Ectodermal cell (in vitro differentiated cells): ENCODE results near the gene GABARAPL2.
"Not testable (repeated sequence)": the region's sequence is repeated elsewhere in the genome, so short reads cannot be mapped to it uniquely, and the experiment has no call there.

Source experiments
- H3K27ac ChIP-seq: 2 replicates; pipeline ENCODE4 v1.7.0; 2013; ENCODE audit warnings: mild to moderate bottlenecking, low read depth, low read length; ENCODE audit not compliant: insufficient read depth, poor library complexity, severe bottlenecking
- H3K27me3 ChIP-seq: 2 replicates; pipeline ENCODE4 v1.7.0; 2013; ENCODE audit warnings: mild to moderate bottlenecking, low read length; ENCODE audit not compliant: insufficient read depth, control insufficient read depth, poor library complexity, severe bottlenecking
- H3K36me3 ChIP-seq: one replicate; pipeline ENCODE4 v1.7.0; 2013; ENCODE audit warnings: low read length; ENCODE audit not compliant: control insufficient read depth, insufficient read depth
- H3K4me1 ChIP-seq: one replicate; pipeline ENCODE4 v1.7.0; 2013; ENCODE audit warnings: low read length; ENCODE audit not compliant: control insufficient read depth, insufficient read depth
- H3K4me3 ChIP-seq: 2 replicates; pipeline ENCODE4 v1.7.0; 2013; ENCODE audit warnings: low read depth, low read length, control low read depth; ENCODE audit not compliant: insufficient read depth
- H3K9me3 ChIP-seq: 2 replicates; pipeline ENCODE4 v1.7.0; 2013; ENCODE audit warnings: mild to moderate bottlenecking, low read length, moderate library complexity; ENCODE audit not compliant: control insufficient read depth
- WGBS, 2 experiments: methylation state at CpG; one replicate each; pipeline ENCODE4 v1.1.7; 2013; ENCODE audit warnings: missing lambda C conversion rate in 2 of 2; 5-methylcytosine and 5-hydroxymethylcytosine counted together

GABARAPL2 gene

DNA sequence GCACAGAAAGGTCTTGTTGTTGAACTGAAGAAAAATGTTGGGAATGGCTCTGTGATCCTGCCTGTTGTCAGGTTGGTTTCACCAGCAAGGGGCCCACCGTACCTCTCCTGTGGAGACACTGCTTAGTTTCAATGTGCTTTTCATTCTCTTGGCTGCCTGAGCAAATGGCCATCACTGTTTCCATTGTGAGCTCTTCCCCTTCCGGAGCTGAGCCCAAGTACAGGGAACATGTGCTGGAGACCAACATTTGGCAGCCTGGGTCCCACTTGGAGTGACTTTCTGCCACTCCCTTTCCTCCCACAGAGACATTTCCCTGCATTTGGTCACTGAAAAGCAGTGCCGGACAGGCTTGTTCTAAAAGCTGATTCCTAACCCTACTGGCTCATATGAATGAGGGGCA is 23.1 kb downstream of the GABARAPL2 start:
- Histone ChIP-seq H3K4me3 (no peak overlapping the region), H3K27me3 (no peaks in the 10 kb centered on the region), H3K27ac (no peak overlapping the region), H3K36me3 (no peaks in the 10 kb centered on the region), H3K9me3 (no peaks in the 10 kb centered on the region), H3K4me1 (no peaks in the 10 kb centered on the region)
- whole genome bisulfite sequencing, 2 experiments: 68 to 78% methylated on average over 3 of the region's 3 CpGs

DNA sequence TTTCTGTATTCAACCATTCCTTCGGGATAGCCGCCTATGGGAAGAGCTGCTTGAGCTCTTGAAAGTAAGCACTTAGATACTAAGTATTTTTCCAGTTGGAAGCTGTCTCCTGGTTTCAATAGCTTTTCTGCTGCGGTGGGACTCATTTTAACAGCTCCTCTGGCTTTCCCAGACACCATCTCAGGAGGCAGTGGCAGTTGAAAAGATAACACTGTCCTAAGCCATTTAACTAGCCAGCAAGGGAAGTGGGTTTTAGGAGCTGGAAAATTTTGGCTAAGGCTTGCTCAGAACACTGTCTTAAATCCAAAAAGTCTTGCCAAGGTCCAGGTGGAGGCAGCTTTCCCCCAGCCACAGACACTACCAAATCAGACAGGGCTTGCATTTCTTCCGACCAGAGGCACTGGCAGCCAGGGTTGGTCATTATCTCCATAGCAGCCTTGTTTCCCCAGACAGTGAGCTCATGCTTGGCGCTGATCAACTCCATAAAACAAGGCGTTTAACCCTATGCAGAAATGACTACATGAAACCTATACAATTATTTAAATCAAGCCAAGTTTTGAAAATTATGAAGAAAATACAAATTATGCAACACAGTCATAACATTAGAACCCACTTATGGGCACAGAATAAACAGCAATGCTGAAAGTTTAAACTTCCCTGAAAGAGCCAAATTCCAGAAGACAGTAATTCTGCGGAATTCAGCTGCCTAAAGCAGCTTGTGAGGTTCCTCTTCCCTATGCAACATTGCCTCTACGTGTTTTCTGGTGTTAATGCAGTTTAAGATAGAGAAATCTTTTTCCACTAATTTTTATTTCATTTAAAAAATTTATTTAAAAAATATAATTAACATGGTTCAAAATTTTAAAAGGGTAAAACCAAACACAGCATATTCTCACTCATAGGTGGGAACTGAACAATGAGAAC is 25.0 kb downstream of the GABARAPL2 start:
- H3K27me3 ChIP-seq: no peaks in the 10 kb centered on the region
- 83 to 84% methylated on average over 7 to 8 of the region's 8 CpGs for WGBS, 2 experiments
- H3K36me3 ChIP-seq: no peaks in the 10 kb centered on the region
- no peak overlapping the region for H3K27ac ChIP-seq
- H3K4me1 ChIP-seq: no peaks in the 10 kb centered on the region
- H3K4me3 ChIP-seq: no peak overlapping the region
- H3K9me3 ChIP-seq: no peaks in the 10 kb centered on the region

DNA sequence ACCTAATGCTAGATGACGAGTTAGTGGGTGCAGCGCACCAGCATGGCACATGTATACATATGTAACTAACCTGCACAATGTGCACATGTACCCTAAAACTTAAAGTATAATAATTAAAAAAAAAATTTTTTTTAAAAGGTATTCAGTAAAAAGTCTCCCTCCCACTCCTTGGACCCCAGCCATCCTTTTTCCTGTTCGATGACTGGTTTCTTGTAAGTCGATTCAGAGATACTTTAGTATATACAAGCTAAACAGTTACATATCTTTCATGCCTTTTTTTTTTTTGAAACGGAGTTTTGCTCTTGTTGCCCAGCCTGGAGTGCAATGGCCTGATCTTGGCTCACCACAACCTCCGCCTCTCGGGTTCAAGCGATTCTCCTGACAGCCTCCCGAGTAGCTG is 25.7 kb downstream of the GABARAPL2 start:
- not testable (repeated sequence) for H3K27ac ChIP-seq, H3K9me3 ChIP-seq, H3K4me3 ChIP-seq, H3K27me3 ChIP-seq, H3K4me1 ChIP-seq, H3K36me3 ChIP-seq
- 92 to 95% methylated on average over 7 of the region's 9 CpGs for WGBS, 2 experiments

DNA sequence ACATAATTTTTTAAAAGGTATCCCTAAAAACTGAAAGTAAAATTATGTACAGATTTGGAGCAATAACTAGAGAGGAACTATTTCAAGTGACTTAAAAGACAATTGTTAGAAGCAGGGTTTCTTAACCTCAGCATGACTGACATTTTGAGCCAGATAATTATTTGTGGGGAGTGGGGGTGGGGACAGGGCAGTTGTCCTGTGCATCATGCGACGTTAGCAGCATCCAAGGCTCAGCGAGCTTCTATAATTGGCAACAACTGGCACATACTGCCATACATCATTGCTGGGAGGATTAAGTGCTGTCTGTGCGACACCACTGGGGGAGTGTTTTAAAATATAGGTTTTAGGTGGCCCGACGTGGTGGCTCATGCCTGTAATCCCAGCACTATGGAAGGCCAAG is 27.1 kb downstream of the GABARAPL2 start:
- H3K27me3 ChIP-seq: no peaks in the 10 kb centered on the region
- H3K9me3 ChIP-seq: no peaks in the 10 kb centered on the region
- no peak overlapping the region for H3K4me3 ChIP-seq
- H3K36me3 ChIP-seq: peaks cover 6% of the 10 kb centered on the region
- no peaks in the 10 kb centered on the region for H3K4me1 ChIP-seq
- WGBS, 2 experiments: 92 to 94% methylated on average over 6 of the region's 6 CpGs
- no peak overlapping the region for H3K27ac ChIP-seq

DNA sequence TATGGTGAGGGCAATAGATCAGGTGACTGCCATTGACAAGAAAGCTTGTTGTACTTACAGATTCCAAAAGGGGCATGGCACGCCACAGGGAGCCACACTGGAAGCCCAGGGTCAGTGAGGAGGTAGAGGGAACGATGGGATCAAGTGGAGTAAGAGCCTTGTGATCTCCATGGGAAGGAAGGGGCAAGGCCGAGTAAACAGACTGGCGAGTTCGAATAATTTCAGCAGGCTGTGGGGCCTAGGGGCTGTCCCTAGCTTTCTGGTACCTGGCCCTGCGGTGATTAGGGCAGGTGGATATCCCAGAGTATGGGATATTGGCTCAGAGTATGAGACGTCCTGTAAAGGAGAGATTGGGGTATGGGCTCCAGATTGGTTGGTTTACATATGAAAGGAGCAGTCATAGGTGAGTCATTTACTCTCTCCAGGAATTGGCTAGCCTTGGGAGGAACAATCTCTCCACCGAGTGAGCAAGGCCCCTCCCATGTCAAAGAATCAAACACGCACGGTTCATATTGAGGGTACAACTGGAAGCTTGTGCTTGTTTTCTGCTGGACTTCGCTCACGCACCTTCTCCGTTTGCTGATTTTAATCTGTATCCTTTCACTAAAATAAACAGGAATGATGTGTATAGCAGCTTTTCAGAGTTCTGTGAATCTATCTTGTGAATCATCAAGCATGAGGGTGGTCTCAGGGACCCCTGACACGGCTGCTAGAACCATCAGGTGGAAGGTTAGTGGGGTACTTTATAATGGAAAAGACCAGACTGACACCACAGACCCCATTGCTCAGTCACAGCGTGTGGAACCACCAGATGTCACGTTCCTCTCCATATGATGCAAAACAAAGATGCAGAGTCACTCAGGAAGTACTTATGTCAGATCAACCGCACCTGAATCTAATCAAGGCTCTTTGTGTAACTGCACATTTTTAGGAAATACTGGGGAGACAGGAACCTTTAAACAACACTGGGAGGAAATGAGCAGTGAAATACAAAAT is 27.9 kb downstream of the GABARAPL2 start:
- Histone ChIP-seq H3K36me3 (peaks cover 6% of the 10 kb centered on the region), H3K27me3 (no peaks in the 10 kb centered on the region), H3K9me3 (no peaks in the 10 kb centered on the region), H3K27ac (no peak overlapping the region), H3K4me3 (no peak overlapping the region), H3K4me1 (no peaks in the 10 kb centered on the region)
- WGBS, 2 experiments: 64 to 66% methylated on average over 16 to 17 of the region's 17 CpGs

DNA sequence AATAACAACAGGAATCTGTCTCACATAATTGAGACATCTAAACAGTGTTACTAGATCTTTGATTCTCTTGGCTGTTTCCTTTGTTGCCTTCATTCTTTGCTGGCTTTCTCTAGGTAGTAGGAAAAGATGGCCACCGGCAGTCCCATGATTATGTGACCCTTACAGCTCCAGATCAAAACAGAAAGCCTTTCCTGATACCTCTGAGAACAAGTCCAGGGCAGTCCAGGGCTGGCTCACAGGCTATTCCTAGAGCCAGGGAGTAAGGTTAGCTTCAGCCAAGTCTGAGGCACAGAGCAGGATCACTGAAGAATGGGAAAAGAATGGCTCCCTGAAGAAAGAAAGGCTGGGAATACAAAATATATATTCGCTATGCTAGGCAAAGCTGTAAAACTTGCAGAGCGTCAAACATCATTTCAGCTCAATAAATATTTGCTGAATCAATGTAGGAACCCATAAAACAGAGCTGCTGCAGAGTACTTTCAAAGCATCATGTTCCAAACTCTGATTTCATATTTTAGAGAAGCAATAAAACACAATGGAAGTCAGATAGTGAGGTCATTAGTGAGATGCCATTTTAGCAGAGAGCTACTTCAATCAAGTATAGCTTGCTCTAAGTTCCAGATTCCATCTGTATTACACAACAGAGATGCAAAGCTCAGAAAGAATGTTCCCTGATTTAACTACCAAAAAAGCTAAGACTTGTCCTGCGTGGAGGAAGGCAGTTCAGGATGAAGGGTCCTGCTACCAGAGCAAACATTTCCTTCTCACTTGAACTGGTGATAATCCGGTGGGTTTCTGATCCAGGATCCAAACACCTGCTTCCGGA is 33.5 kb downstream of the GABARAPL2 start:
- Histone ChIP-seq H3K27me3 (no peaks in the 10 kb centered on the region), H3K9me3 (no peaks in the 10 kb centered on the region), H3K4me1 (no peaks in the 10 kb centered on the region), H3K36me3 (peaks cover 31% of the 10 kb centered on the region), H3K27ac (no peak overlapping the region), H3K4me3 (no peak overlapping the region)
- WGBS, 2 experiments: 91 to 96% methylated on average over 6 of the region's 6 CpGs

DNA sequence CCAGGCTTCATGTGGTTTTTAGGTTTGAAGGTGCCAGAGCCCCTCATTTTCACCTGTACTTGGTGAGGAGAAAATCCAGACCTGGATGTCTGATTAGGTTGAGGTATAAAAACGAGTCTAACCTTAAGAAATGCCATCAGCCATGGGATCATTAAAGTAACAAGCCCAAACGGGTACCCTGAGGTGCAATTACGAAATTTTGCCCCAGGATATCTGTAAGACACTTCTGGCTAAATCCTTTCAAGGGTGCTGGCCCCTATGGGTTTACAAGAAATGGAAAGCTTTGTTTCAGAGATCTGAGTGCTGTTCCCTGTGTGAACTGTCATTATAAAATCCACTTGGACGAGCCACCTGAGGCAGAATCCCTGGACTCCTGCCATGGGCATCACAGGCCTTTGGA is 37.1 kb downstream of the GABARAPL2 start:
- Histone ChIP-seq H3K4me1 (no peaks in the 10 kb centered on the region), H3K4me3 (no peak overlapping the region), H3K27me3 (no peaks in the 10 kb centered on the region), H3K36me3 (peaks cover 42% of the 10 kb centered on the region), H3K9me3 (no peaks in the 10 kb centered on the region), H3K27ac (no peak overlapping the region)
- WGBS, 2 experiments: 93 to 97% methylated on average over 4 of the region's 4 CpGs

DNA sequence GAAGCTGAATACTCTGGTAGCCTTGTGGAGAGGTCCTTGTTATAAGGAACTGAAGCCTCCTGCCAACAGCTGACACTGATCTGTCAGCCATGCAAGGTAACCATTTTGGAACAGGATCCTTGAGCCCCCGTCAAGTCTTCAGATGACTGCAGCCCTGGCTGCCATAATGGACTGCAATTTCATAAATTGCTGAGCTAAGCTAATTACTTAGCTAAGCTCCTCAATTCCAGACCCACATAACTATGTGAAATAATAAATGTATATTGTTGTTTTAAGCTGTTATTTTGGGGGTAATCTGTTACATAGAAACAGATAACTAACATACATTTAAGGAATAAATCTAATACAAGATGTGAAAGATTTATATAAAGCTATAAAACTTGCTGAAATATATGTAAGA is 40.3 kb downstream of the GABARAPL2 start:
- WGBS, 2 experiments: 91 to 100% methylated on average over 1 of the region's 1 CpG

DNA sequence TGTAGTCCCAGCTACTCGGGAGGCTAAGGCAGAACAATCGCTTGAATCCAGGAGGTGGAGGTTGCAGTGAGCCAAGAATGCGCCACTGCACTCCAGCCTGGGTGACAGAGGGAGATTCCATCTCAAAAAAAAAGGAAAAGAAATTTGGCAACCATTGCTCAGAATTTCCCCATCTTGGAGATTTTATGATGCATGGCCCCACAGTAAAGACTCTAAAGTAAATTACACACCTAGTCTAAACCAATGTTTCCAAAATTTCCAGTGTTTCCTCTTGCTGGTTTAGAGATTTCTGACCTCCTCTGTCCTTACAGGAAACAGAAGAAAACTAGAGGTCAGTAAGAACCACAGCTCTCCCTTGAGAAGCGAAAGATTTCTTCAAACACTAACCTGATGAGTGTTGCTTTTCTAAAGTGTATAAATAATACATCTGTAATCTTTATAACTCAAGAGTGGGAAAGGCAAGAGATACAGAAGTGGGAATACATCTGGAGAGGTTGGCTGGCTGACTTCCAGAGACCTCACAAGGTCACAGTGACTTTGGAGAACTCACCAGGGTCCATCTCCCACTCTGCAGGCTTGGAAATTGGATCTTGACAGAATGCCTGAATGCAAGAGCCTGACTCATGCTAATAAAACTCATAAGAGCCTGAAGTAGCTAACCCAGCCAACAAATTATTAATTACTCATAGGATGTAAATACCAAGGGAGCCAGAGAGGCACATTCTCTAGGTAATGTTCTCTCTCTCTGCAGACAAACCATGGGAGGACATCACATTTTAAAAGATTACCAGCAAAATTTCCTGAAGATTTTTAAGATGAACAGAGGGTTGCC is 48.1 kb downstream of the GABARAPL2 start:
- no peaks in the 10 kb centered on the region for H3K4me1 ChIP-seq
- no peak overlapping the region for H3K27ac ChIP-seq
- WGBS, 2 experiments: 90 to 91% methylated on average over 3 of the region's 4 CpGs
- H3K36me3 ChIP-seq: peaks cover 52% of the 10 kb centered on the region
- no peak overlapping the region for H3K4me3 ChIP-seq
- no peaks in the 10 kb centered on the region for H3K27me3 ChIP-seq
- H3K9me3 ChIP-seq: no peaks in the 10 kb centered on the region

More for the DNA sequence above, 40.3 kb downstream of the GABARAPL2 start:
- H3K27ac ChIP-seq: no peak overlapping the region
- H3K4me3 ChIP-seq: no peak overlapping the region
- H3K9me3 ChIP-seq: no peaks in the 10 kb centered on the region
- no peaks in the 10 kb centered on the region for H3K27me3 ChIP-seq
- H3K36me3 ChIP-seq: peaks cover 49% of the 10 kb centered on the region
- H3K4me1 ChIP-seq: no peaks in the 10 kb centered on the region
